H9 (cell line): ENCODE data around the gene ANGPTL8. TPM values are rescaled to one million over a fixed set of nuclear protein-coding genes. Genes with fewer than 3 reads are reported as not detected.

ENCODE experiments used
- DNase-seq: peaks from one replicate; pipeline ENCODE4 v3.0.0-alpha.2; 2017
- H2AFZ ChIP-seq: one replicate; pipeline ENCODE4 v1.6.1; 2013; ENCODE audit warnings: mild to moderate bottlenecking, low read length, control low read depth, moderate library complexity
- H2AK5ac ChIP-seq: 2 replicates; pipeline ENCODE4 v1.6.1; 2013; ENCODE audit warnings: low read length, control low read depth, mixed read lengths; ENCODE audit not compliant: insufficient read length
- H2BK120ac ChIP-seq: one replicate; pipeline ENCODE4 v1.6.1; 2013; ENCODE audit warnings: low read depth, mild to moderate bottlenecking, low read length, control low read depth, inconsistent platforms; ENCODE audit not compliant: poor library complexity, severe bottlenecking
- H2BK12ac ChIP-seq: 2 replicates; pipeline ENCODE4 v1.6.1; 2013; ENCODE audit warnings: low read length, control low read depth, mixed read lengths, low read depth; ENCODE audit not compliant: insufficient read length
- H2BK15ac ChIP-seq: 2 replicates; pipeline ENCODE4 v1.6.1; 2013; ENCODE audit warnings: low read depth, low read length, control low read depth
- H2BK20ac ChIP-seq: one replicate; pipeline ENCODE4 v1.6.1; 2013; ENCODE audit warnings: low read depth, mild to moderate bottlenecking, low read length, control low read depth, inconsistent platforms; ENCODE audit not compliant: poor library complexity, severe bottlenecking
- H2BK5ac ChIP-seq: 2 replicates; pipeline ENCODE4 v1.6.1; 2013; ENCODE audit warnings: low read length, control low read depth, mixed read lengths; ENCODE audit not compliant: insufficient read length
- H3K14ac ChIP-seq: 2 replicates; pipeline ENCODE4 v1.6.1; 2013; ENCODE audit warnings: low read length, control low read depth; ENCODE audit not compliant: insufficient read depth
- H3K18ac ChIP-seq: 2 replicates; pipeline ENCODE4 v1.6.1; 2013; ENCODE audit warnings: low read depth, mild to moderate bottlenecking, mixed read lengths, low read length, control low read depth; ENCODE audit not compliant: insufficient read length
- H3K23ac ChIP-seq: 2 replicates; pipeline ENCODE4 v1.6.1; 2013; ENCODE audit warnings: low read length, control low read depth, mixed read lengths, low read depth; ENCODE audit not compliant: insufficient read length
- H3K23me2 ChIP-seq: 2 replicates; pipeline ENCODE4 v1.6.1; 2013; ENCODE audit warnings: low read depth, mild to moderate bottlenecking, mixed read lengths, low read length, control low read depth; ENCODE audit not compliant: insufficient read length, poor library complexity, severe bottlenecking
- H3K27ac ChIP-seq: 2 replicates; pipeline ENCODE4 v1.5.1; 2013; ENCODE audit warnings: low read length, control low read depth, mixed read lengths, low read depth; ENCODE audit not compliant: insufficient read length
- H3K27me3 ChIP-seq: 2 replicates; pipeline ENCODE4 v1.6.1; 2013; ENCODE audit warnings: low read length, control low read depth, inconsistent platforms; ENCODE audit not compliant: insufficient read depth
- H3K4ac ChIP-seq: 2 replicates; pipeline ENCODE4 v1.6.1; 2013; ENCODE audit warnings: low read depth, mild to moderate bottlenecking, control low read depth, inconsistent platforms, low read length, moderate library complexity
- H3K4me1 ChIP-seq: 2 replicates; pipeline ENCODE4 v1.6.1; 2013; ENCODE audit warnings: low read length, control low read depth, inconsistent platforms; ENCODE audit not compliant: insufficient read depth
- H3K4me2 ChIP-seq: 2 replicates; pipeline ENCODE4 v1.6.1; 2013; ENCODE audit warnings: low read length, control low read depth, mixed read lengths; ENCODE audit not compliant: insufficient read length, insufficient read depth
- H3K56ac ChIP-seq: 2 replicates; pipeline ENCODE4 v1.6.1; 2013; ENCODE audit warnings: low read depth, mild to moderate bottlenecking, mixed read lengths, low read length, control low read depth; ENCODE audit not compliant: insufficient read length
- H3K79me1 ChIP-seq: 2 replicates; pipeline ENCODE4 v1.6.1; 2013; ENCODE audit warnings: low read depth, mild to moderate bottlenecking, moderate library complexity, low read length, control low read depth, inconsistent platforms; ENCODE audit not compliant: insufficient read depth, poor library complexity, severe bottlenecking
- H3K79me2 ChIP-seq: 2 replicates; pipeline ENCODE4 v1.6.1; 2013; ENCODE audit warnings: low read length, control low read depth, inconsistent platforms; ENCODE audit not compliant: insufficient read depth
- H3K9ac ChIP-seq: 2 replicates; pipeline ENCODE4 v1.6.1; 2013; ENCODE audit warnings: low read length, control low read depth, mixed read lengths; ENCODE audit not compliant: insufficient read length; ENCODE audit errors: extremely low read depth
- H3K9me3 ChIP-seq: one replicate; pipeline ENCODE4 v1.6.1; 2013; ENCODE audit warnings: low read depth, low read length, inconsistent platforms; ENCODE audit not compliant: control insufficient read depth
- H3T11ph ChIP-seq: one replicate; pipeline ENCODE4 v1.6.1; 2013; ENCODE audit warnings: mild to moderate bottlenecking, low read length, control low read depth, inconsistent platforms
- H4K20me1 ChIP-seq: one replicate; pipeline ENCODE4 v1.6.1; 2013; ENCODE audit not compliant: control insufficient read depth, insufficient read length, insufficient read depth
- H4K5ac ChIP-seq: 2 replicates; pipeline ENCODE4 v1.6.1; 2013; ENCODE audit warnings: low read depth, mild to moderate bottlenecking, mixed read lengths, low read length, control low read depth; ENCODE audit not compliant: insufficient read length
- H4K8ac ChIP-seq: replicated peaks from 2 replicates; pipeline ENCODE4 v1.6.1; 2013; ENCODE audit warnings: low read length, control low read depth, mixed read lengths, low read depth; ENCODE audit not compliant: insufficient read length
- H4K91ac ChIP-seq: 2 replicates; pipeline ENCODE4 v1.6.1; 2013; ENCODE audit warnings: low read depth, mild to moderate bottlenecking, moderate library complexity, mixed read lengths, low read length, control low read depth; ENCODE audit not compliant: insufficient read length
- H3K27ac Mint-ChIP-seq, 3 experiments: 2 replicates in 2 of 3; 3 replicates in 1 of 3; pipeline ENCODE4 v1.8.0; 2020 to 2021; ENCODE audit warnings: mixed read lengths in 3 of 3, mild to moderate bottlenecking in 1 of 3, moderate library complexity in 1 of 3
- H3K27me3 Mint-ChIP-seq: 2 replicates; pipeline ENCODE4 v1.8.0; 2021; ENCODE audit warnings: low read depth, mild to moderate bottlenecking, moderate library complexity, mixed read lengths
- H3K36me3 Mint-ChIP-seq, 3 experiments: 2 replicates in 2 of 3; 3 replicates in 1 of 3; pipeline ENCODE4 v1.8.0; 2020 to 2021; ENCODE audit warnings: low read depth in 3 of 3, mixed read lengths in 3 of 3; ENCODE audit not compliant: insufficient read depth in 1 of 3
- H3K4me1 Mint-ChIP-seq, 2 experiments: 2 replicates each; pipeline ENCODE4 v1.8.0; 2020; ENCODE audit warnings: mixed read lengths in 2 of 2
- H3K4me3 Mint-ChIP-seq, 2 experiments: 2 replicates in 1 of 2; 3 replicates in 1 of 2; pipeline ENCODE4 v1.8.0; 2020 to 2021; ENCODE audit warnings: mild to moderate bottlenecking in 2 of 2, mixed read lengths in 2 of 2, moderate library complexity in 1 of 2
- H3K9me3 Mint-ChIP-seq, 2 experiments: 2 replicates in 1 of 2; 3 replicates in 1 of 2; pipeline ENCODE4 v1.8.0; 2020; ENCODE audit warnings: mild to moderate bottlenecking in 2 of 2, mixed read lengths in 2 of 2, moderate library complexity in 1 of 2
- WGBS: extraction: QIAGEN DNeasy Blood & Tissue Kit; methylation state at CpG from one replicate; pipeline ENCODE4 v1.1.7; 2013; ENCODE audit warnings: missing lambda C conversion rate, low lambda C conversion rate, mixed read lengths; ENCODE audit not compliant: insufficient read length; ENCODE audit errors: extremely low coverage; 5-methylcytosine and 5-hydroxymethylcytosine counted together
- total RNA-seq: library from RNA; stranded (reverse); gene quantifications from 2 replicates; pipeline ENCODE4 v1.2.1, GENCODE V29; 2021
- TF ChIP-seq, protein P1 (sequence below): fragments of 200-600 bp; sonication (generic); conservative IDR thresholded peaks from 3 replicates; pipeline ENCODE4 v1.8.0; 2021; ENCODE audit warnings: antibody characterized with exemption, mild to moderate bottlenecking

Gene ANGPTL8
- total RNA-seq, 1 experiment from 2014 or later: not detected

DNA sequence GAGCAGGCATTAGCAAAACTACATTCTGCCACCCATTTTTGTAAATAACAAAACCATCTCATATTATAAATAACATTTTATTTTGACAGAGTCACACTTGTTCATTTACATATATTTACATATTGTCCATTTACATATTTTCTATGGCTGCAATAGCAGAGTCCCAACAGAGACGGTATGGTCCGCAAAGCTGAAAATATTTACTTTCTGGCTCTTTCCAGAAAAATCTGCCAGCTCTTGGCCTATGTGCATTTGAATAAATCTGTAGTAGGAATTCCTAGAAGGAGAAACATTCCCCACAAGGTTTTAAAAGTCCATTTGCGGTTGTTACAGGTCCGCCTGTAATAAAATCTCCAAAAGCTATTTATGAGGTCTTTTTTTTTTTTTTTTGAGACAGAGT lies 50.8 kb downstream of the ANGPTL8 start:
- H4K20me1 ChIP-seq: no peaks in the 10 kb centered on the region
- no peak overlapping the region for H2AK5ac ChIP-seq
- H2AFZ ChIP-seq: no peak overlapping the region
- no peaks in the 10 kb centered on the region for H3K23me2 ChIP-seq
- no peak overlapping the region for H4K5ac ChIP-seq
- TF ChIP-seq, protein P1, sequence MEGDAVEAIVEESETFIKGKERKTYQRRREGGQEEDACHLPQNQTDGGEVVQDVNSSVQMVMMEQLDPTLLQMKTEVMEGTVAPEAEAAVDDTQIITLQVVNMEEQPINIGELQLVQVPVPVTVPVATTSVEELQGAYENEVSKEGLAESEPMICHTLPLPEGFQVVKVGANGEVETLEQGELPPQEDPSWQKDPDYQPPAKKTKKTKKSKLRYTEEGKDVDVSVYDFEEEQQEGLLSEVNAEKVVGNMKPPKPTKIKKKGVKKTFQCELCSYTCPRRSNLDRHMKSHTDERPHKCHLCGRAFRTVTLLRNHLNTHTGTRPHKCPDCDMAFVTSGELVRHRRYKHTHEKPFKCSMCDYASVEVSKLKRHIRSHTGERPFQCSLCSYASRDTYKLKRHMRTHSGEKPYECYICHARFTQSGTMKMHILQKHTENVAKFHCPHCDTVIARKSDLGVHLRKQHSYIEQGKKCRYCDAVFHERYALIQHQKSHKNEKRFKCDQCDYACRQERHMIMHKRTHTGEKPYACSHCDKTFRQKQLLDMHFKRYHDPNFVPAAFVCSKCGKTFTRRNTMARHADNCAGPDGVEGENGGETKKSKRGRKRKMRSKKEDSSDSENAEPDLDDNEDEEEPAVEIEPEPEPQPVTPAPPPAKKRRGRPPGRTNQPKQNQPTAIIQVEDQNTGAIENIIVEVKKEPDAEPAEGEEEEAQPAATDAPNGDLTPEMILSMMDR: no peak
- no peak overlapping the region for H3K27ac Mint-ChIP-seq
- H2BK5ac ChIP-seq: no peak overlapping the region
- H3K9me3 ChIP-seq: no peaks in the 10 kb centered on the region
- no peak overlapping the region for H3T11ph ChIP-seq
- H3K27me3 Mint-ChIP-seq: no peaks in the 10 kb centered on the region; the same call in 1 of the 2 replicates
- H3K9me3 Mint-ChIP-seq: no peaks in the 10 kb centered on the region
- no peaks in the 10 kb centered on the region; a peak in 2 of 7 replicates for H3K36me3 Mint-ChIP-seq
- no peak overlapping the region for H4K91ac ChIP-seq
- H3K4me1 ChIP-seq: no peaks in the 10 kb centered on the region
- no CpG with 5 or more reads among the region's 4 CpGs for WGBS
- no peak overlapping the region for H3K4me3 Mint-ChIP-seq
- no peak overlapping the region for H4K8ac ChIP-seq
- H3K79me2 ChIP-seq: no peaks in the 10 kb centered on the region
- no peak overlapping the region for H3K14ac ChIP-seq
- H2BK20ac ChIP-seq: no peak overlapping the region
- H3K18ac ChIP-seq: no peak overlapping the region
- no peaks in the 10 kb centered on the region for H3K27me3 ChIP-seq
- no peaks in the 10 kb centered on the region for H3K79me1 ChIP-seq
- DNase-seq: no peak
- no peak overlapping the region for H3K9ac ChIP-seq
- peaks cover 3 to 5% of the 10 kb centered on the region in 2 experiments for H3K4me1 Mint-ChIP-seq
- no peak overlapping the region for H2BK120ac ChIP-seq
- no peak overlapping the region for H2BK12ac ChIP-seq
- no peak overlapping the region for H3K27ac ChIP-seq
- no peak overlapping the region for H2BK15ac ChIP-seq
- H3K4me2 ChIP-seq: no peak overlapping the region
- no peak overlapping the region for H3K4ac ChIP-seq
- H3K23ac ChIP-seq: no peak overlapping the region
- no peak overlapping the region for H3K56ac ChIP-seq
